H1 (cell line): ENCODE data around the gene RREB1.

Experiments used
- ATF2 ChIP-seq: IDR thresholded peaks from 2 replicates; pipeline ENCODE4 v1.6.1; 2012; ENCODE audit warnings: low read length, inconsistent platforms
- CHD7 ChIP-seq: fragments of 300-600 bp; sonication (generic); IDR thresholded peaks from 2 replicates; pipeline ENCODE4 v1.7.1; 2012; ENCODE audit warnings: low read length, moderate library complexity, mild to moderate bottlenecking, inconsistent platforms; ENCODE audit not compliant: insufficient replicate concordance
- CTCF ChIP-seq, 3 experiments: IDR thresholded peaks; 1 replicate in 2 of 3; 2 replicates in 1 of 3; pipeline versions ENCODE4 v1.5.1 to v1.6.1; 2011; ENCODE audit warnings: low read length in 3 of 3, mild to moderate bottlenecking in 3 of 3, inconsistent platforms in 2 of 3, low read depth in 1 of 3, moderate library complexity in 1 of 3; ENCODE audit not compliant: insufficient read depth in 1 of 3; ENCODE audit errors: control extremely low read depth in 1 of 3
- JUND ChIP-seq: IDR thresholded peaks from 2 replicates; pipeline ENCODE4 v1.6.1; 2011; ENCODE audit warnings: mild to moderate bottlenecking, improper control_type of control experiment, low read length
- KDM5A ChIP-seq: fragments of 200-600 bp; IDR thresholded peaks from 2 replicates; pipeline ENCODE4 v1.7.1; 2012; ENCODE audit warnings: mild to moderate bottlenecking, low read length, inconsistent platforms, mixed read lengths
- MAX ChIP-seq: IDR thresholded peaks from 2 replicates; pipeline ENCODE4 v1.6.1; 2012; ENCODE audit warnings: inconsistent platforms
- NANOG ChIP-seq: IDR thresholded peaks from 2 replicates; pipeline ENCODE4 v1.6.1; 2011; ENCODE audit warnings: low read length, low read depth, mild to moderate bottlenecking, inconsistent platforms; ENCODE audit not compliant: insufficient read depth, poor library complexity, severe bottlenecking
- NRF1 ChIP-seq: IDR thresholded peaks from 2 replicates; pipeline ENCODE4 v1.6.1; 2011; ENCODE audit warnings: mild to moderate bottlenecking, low read depth, low read length, improper control_type of control experiment
- POLR2A ChIP-seq, 2 experiments: IDR thresholded peaks; 1 replicate in 1 of 2; 2 replicates in 1 of 2; pipeline ENCODE4 v1.6.1; 2011; ENCODE audit warnings: low read depth in 2 of 2, low read length in 2 of 2, mild to moderate bottlenecking in 2 of 2; ENCODE audit errors: control extremely low read depth in 1 of 2
- POLR2AphosphoS5 ChIP-seq: IDR thresholded peaks from 2 replicates; pipeline ENCODE4 v1.6.1; 2011; ENCODE audit warnings: low read depth, low read length
- RAD21 ChIP-seq, 2 experiments: IDR thresholded peaks in 1 of 2; conservative IDR thresholded peaks in 1 of 2; 2 replicates each; pipeline ENCODE4 v1.6.1; 2011; ENCODE audit warnings: low read depth in 2 of 2, low read length in 2 of 2, improper control_type of control experiment in 1 of 2, inconsistent platforms in 1 of 2, mild to moderate bottlenecking in 1 of 2, moderate library complexity in 1 of 2
- SAP30 ChIP-seq: fragments of 300-600 bp; sonication (generic); IDR thresholded peaks from 2 replicates; pipeline ENCODE4 v1.7.1; 2012; ENCODE audit warnings: low read length, moderate library complexity, mild to moderate bottlenecking, inconsistent platforms; ENCODE audit not compliant: insufficient read depth, insufficient replicate concordance
- TEAD4 ChIP-seq: IDR thresholded peaks from 2 replicates; pipeline ENCODE4 v1.6.1; 2012; ENCODE audit warnings: low read depth, low read length, inconsistent platforms, mixed read lengths

GRCh38 chr6:7161253-7161623, 53.5 kb downstream of the RREB1 start:
- TF ChIP-seq MAX (no peak), CTCF (IDR thresholded peaks at IDR 0.05; ENCODE audit: control extremely low read depth in 1 of 3, insufficient read depth in 1 of 3, low read depth in 1 of 3, low read length in 3 of 3) (no peak), JUND (no peak), KDM5A (no peak), RAD21 (IDR thresholded peaks at IDR 0.05 in 1 of 2, conservative IDR thresholded peaks at IDR 0.05 in 1 of 2; ENCODE audit: low read depth in 2 of 2, low read length in 2 of 2) (no peak), POLR2A (IDR thresholded peaks at IDR 0.05; ENCODE audit: control extremely low read depth in 1 of 2, low read depth in 2 of 2, low read length in 2 of 2) (no peak), ATF2 (no peak), NANOG (no peak), TEAD4 (no peak), NRF1 (no peak), SAP30 (no peak), POLR2AphosphoS5 (no peak), CHD7 (no peak)
